HepG2 (cell line): ENCODE results near the gene LARP1. TPM values are rescaled to one million over a fixed set of nuclear protein-coding genes. Genes with fewer than 3 reads are reported as not detected.

Experiments used
- ATM ChIP-seq: fragments of 450-650 bp; IDR thresholded peaks from 2 replicates; pipeline ENCODE4 v1.7.1; 2017; ENCODE audit warnings: mild to moderate bottlenecking, borderline replicate concordance
- CREB1 ChIP-seq, 2 experiments: fragments of 450-650 bp in 1 of 2; IDR thresholded peaks; 2 replicates each; pipeline ENCODE4 v1.6.1; 2016 to 2017; ENCODE audit warnings: control low read depth in 1 of 2, mild to moderate bottlenecking in 1 of 2, missing compliant biosample characterization in 1 of 2, missing genetic modification characterization in 1 of 2
- ESRRA ChIP-seq: sonication (generic); formaldehyde crosslinking; IDR thresholded peaks from 2 replicates; pipeline ENCODE4 v1.5.1; 2020; ENCODE audit warnings: mild to moderate bottlenecking, low read depth, missing genetic modification reagents
- FOSL2 ChIP-seq: sonication (generic); formaldehyde crosslinking; IDR thresholded peaks from 2 replicates; pipeline ENCODE4 v1.4.0; 2020; ENCODE audit warnings: missing genetic modification reagents
- FOXP4 ChIP-seq: sonication (generic); formaldehyde crosslinking; IDR thresholded peaks from 2 replicates; pipeline ENCODE4 v1.4.0; 2020; ENCODE audit warnings: missing genetic modification reagents
- GMEB1 ChIP-seq: sonication (generic); formaldehyde crosslinking; IDR thresholded peaks from 2 replicates; pipeline ENCODE4 v1.5.1; 2020; ENCODE audit warnings: missing genetic modification reagents, mild to moderate bottlenecking, borderline replicate concordance
- GTF2F1 ChIP-seq: fragments of 150-350 bp; IDR thresholded peaks from 2 replicates; pipeline ENCODE4 v1.6.1; 2014; ENCODE audit warnings: low read length
- IKZF4 ChIP-seq: sonication (generic); formaldehyde crosslinking; IDR thresholded peaks from 2 replicates; pipeline ENCODE4 v1.5.1; 2020; ENCODE audit warnings: borderline replicate concordance, mild to moderate bottlenecking, low read depth, missing genetic modification reagents; ENCODE audit errors: not compliant biosample characterization
- IKZF5 ChIP-seq: IDR thresholded peaks from 2 replicates; pipeline ENCODE4 v1.6.1; 2018; ENCODE audit warnings: missing genetic modification reagents, mild to moderate bottlenecking, missing compliant biosample characterization
- ISL2 ChIP-seq: sonication (generic); formaldehyde crosslinking; IDR thresholded peaks from 2 replicates; pipeline ENCODE4 v1.5.0; 2020; ENCODE audit warnings: missing genetic modification reagents
- MAFK ChIP-seq, 2 experiments: IDR thresholded peaks in 1 of 2; conservative IDR thresholded peaks in 1 of 2; 2 replicates each; pipeline ENCODE4 v1.6.1; 2011; ENCODE audit warnings: improper control_type of control experiment in 2 of 2, low read length in 2 of 2
- MIER3 ChIP-seq: IDR thresholded peaks from 2 replicates; pipeline ENCODE4 v1.6.1; 2016; ENCODE audit warnings: missing compliant biosample characterization, borderline replicate concordance
- NPAS2 ChIP-seq: sonication (generic); formaldehyde crosslinking; IDR thresholded peaks from 2 replicates; pipeline ENCODE4 v1.8.0; 2022; ENCODE audit warnings: mild to moderate bottlenecking, missing genetic modification reagents, borderline replicate concordance
- POGK ChIP-seq: sonication (generic); formaldehyde crosslinking; conservative IDR thresholded peaks from 2 replicates; pipeline ENCODE4 v1.8.0; 2022; ENCODE audit warnings: mild to moderate bottlenecking, moderate library complexity, missing genetic modification reagents
- SNAPC2 ChIP-seq: sonication (generic); formaldehyde crosslinking; IDR thresholded peaks from 2 replicates; pipeline ENCODE4 v1.8.1; 2022; ENCODE audit warnings: mild to moderate bottlenecking, missing genetic modification reagents
- YY1 ChIP-seq: IDR thresholded peaks from 2 replicates; pipeline ENCODE4 v1.6.1; 2011; ENCODE audit warnings: low read length, low read depth, moderate library complexity, mild to moderate bottlenecking; ENCODE audit not compliant: insufficient read depth, insufficient replicate concordance
- ZBTB39 ChIP-seq: sonication (generic); formaldehyde crosslinking; IDR thresholded peaks from 2 replicates; pipeline ENCODE4 v1.5.0; 2020; ENCODE audit warnings: missing genetic modification reagents
- ZFP1 ChIP-seq: IDR thresholded peaks from 2 replicates; pipeline ENCODE4 v1.6.1; 2016
- ZNF567 ChIP-seq: sonication (generic); formaldehyde crosslinking; IDR thresholded peaks from 2 replicates; pipeline ENCODE4 v1.8.1; 2023; ENCODE audit warnings: mild to moderate bottlenecking, missing genetic modification reagents, borderline replicate concordance
- polyA plus RNA-seq, 8 experiments: library from polyadenylated mRNA; depleted of rRNA in 3 of 8; stranded (reverse) in 7 of 8; unstranded in 1 of 8; fragments of >200 nt; fragmentation: Illumina TruSeq in 4 of 8; extraction: Trizol in 4 of 8; gene quantifications; 2 replicates each; pipeline versions ENCODE4 v1.2.1 to v1.2.3, GENCODE V29; 2011 to 2016; ENCODE audit warnings: low read depth in 4 of 8, missing spikeins in 1 of 8, mixed read lengths in 1 of 8; ENCODE audit not compliant: insufficient read depth in 1 of 8
- total RNA-seq, 5 experiments: library from RNA; depleted of rRNA; stranded (reverse); fragments of >200 nt; fragmentation: Illumina TruSeq; extraction: Trizol; gene quantifications; 2 replicates each; pipeline ENCODE4 v1.2.3, GENCODE V29; 2016; ENCODE audit warnings: low read depth in 1 of 5
- TF ChIP-seq, protein P1 (sequence below): IDR thresholded peaks from 2 replicates; pipeline ENCODE4 v1.6.1; 2016

Gene LARP1
- total and polyA plus RNA-seq, 2 of the 13 experiments (the other 11 are each of a cell fraction or from before 2014, with no cell fraction given): 45.2 to 61.4 TPM

DNA sequence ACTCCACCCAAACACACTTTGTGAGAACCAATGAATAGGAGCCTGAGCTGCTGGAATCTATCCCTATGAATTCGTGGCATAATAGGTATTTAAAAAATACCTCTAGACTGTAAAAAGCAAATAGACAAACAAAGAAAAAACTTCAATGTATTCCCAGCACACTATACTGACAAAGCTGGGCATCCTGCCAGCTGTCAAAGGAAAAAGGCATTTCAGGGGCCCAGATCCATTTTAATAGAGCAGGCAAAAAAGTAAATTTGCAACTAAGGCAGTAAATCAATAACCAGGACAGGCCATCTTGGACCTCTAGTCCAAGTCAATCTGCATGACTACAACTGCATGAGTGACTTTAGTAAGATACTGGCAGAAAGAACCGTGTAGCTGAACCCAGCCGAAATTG lies 25.6 kb upstream of the LARP1 start (continued):
- TF ChIP-seq POGK (CRISPR knock-in tag) (no peak), ZFP1 (CRISPR knock-in tag) (no peak), IKZF4 (CRISPR knock-in tag) (no peak), YY1 (peak; percentile 50), IKZF5 (CRISPR knock-in tag) (no peak), FOSL2 (CRISPR knock-in tag) (no peak), NPAS2 (no peak), SNAPC2 (CRISPR knock-in tag) (no peak), GMEB1 (CRISPR knock-in tag) (no peak), ZBTB39 (no peak), MIER3 (no peak), MAFK (conservative IDR thresholded peaks at IDR 0.05 in 1 of 2, IDR thresholded peaks at IDR 0.05 in 1 of 2; ENCODE audit: low read length in 2 of 2) (peak; percentile 59 to 70), ZNF567 (no peak), GTF2F1 (no peak), FOXP4 (CRISPR knock-in tag) (peak; percentile 68), CREB1 (IDR thresholded peaks at IDR 0.05) (no peak), CREB1 (CRISPR knock-in tag; IDR thresholded peaks at IDR 0.05) (no peak), ESRRA (CRISPR knock-in tag) (no peak), ISL2 (CRISPR knock-in tag) (peak; percentile 34; the same call in 1 of the 2 replicates), ATM (no peak)
- TF ChIP-seq, protein P1, sequence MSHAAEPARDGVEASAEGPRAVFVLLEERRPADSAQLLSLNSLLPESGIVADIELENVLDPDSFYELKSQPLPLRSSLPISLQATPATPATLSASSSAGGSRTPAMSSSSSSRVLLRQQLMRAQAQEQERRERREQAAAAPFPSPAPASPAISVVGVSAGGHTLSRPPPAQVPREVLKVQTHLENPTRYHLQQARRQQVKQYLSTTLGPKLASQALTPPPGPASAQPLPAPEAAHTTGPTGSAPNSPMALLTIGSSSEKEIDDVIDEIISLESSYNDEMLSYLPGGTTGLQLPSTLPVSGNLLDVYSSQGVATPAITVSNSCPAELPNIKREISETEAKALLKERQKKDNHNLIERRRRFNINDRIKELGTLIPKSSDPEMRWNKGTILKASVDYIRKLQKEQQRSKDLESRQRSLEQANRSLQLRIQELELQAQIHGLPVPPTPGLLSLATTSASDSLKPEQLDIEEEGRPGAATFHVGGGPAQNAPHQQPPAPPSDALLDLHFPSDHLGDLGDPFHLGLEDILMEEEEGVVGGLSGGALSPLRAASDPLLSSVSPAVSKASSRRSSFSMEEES (CRISPR knock-in tag): no peak
